Islet of Langerhans (tissue), 1 donor: ENCODE data around the gene DGKI.

Experiments used
- FAIRE-seq: peaks from one replicate; lab custom pipeline; 2011; peaks lifted over from hg19 to GRCh38; lab: Jason Lieb, UNC

Gene DGKI

GRCh38 chr7:137685433-137686164, 161.2 kb downstream of the DGKI start:
- FAIRE-seq, result no peak

- no peak for FAIRE-seq
These were observed 162.0 kb downstream of the DGKI start for GRCh38 chr7:137684776-137685175.

DNA sequence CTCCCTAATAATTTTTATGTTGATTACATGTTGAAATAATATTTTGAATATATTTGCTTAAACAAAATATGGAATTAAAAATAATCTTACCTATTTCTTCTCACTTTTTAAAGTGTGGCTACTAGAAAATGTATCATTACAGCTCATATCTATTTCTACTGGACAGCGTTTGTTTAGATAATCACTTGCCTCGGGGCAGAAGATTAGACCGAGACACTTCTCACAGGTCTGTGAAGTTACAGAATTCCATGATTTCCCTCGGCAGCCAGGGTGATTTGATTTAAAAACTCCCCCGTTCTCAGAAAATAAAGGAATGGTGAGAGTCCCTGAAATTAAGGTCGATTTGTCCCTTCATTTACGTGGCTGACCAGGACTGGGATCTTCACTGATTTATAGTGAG, 162.5 kb downstream of the DGKI start:
- no peak for FAIRE-seq

DNA sequence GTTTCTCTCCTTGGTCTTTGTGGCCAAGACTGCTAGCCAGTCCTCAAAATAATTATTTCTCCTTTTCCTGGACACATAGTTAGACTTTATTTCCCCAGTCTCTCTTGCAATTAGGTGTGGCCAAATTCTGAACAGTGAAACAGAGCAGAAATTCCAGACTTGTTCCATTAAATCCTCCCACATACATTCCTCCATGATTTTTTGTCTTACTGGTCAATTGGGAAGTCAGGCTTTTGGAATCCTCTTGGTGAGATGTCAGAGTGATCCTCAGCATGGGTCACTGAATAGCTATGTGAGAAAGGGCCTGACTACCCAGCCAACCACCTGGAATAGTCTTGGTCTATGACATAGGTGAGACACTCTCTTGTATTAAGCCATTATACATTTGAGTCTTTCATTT, 164.2 kb downstream of the DGKI start:
- no peak for FAIRE-seq

DNA sequence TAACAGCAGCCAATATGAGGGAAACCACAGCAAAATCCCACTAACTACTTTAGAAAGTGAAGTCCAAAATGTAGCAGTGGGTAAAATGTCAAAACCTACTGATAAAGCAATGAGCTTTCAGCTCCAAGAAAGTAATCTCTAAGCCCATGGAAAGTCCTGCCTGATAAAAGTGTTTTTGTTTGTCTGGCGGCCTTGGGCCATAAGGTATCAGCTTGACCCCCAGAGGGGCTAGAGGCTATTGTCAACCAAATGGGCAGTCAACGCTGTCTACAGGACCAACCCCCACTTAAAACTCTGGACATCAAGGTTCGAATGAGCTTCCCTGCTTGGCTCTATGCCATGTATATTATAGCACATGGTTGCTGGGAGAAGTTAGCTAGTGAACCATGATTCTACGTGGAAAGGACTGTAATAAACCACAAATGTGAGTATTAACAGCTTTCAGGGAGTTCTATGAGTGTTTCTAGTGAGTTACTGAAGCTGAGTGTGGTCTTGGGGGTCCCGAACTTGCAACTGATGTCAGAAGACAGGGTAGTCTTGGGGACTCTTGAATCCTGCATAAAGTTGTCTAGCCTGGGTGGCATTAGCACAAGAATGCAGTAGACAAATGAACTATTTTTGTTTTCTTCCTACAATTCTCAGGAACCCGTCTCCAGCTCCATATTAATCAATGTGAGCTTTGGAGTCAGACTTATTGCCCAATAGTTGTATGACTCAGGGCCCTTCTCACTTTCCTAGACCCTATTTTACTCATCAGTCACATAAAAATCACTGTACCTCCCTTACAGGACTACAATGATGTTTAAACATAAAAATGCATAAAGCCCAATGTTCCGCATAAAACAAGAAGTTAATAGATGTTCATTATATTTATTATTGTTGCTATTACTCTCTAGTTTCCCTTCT, 164.9 kb downstream of the DGKI start:
- no peak for FAIRE-seq

DNA sequence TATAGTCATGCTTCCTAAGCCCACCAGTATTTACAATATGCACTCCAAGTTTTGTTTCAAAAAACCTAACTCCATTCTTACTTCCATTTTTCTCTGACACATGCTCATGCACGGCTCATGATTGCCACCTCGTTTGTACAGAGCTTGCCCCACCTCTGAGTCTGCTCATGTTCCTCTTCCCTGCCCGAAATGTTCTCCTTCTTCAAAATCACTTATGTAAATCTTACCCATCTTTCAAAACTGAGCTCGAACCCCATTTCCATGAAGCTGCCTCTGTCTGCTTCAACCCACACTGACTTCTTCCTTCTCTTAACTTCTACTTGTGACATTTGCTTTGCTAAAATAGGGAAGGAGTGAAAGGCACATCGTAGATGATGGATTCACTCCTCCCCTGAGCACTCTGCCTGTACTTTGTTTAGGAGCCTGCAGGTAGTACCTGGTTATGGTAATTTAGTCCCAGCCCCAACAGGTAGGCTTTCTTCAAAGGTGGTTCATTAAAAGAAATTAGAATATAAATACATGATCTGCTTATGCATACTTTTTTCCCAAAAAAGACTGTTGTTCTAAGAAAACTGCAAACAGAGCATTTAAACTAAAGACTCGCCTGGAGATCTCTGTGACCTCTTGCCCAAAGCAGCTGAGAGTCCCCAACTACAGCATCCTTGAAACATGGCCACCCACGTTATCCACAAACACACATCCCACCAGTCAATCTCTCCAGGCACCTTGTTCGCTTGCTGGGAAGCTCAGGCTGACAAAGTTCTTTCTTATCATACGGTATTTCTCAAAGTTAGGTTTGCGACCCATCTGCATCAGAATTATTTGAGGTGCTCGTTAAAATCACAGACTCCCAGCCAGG, 172.0 kb downstream of the DGKI start:
- FAIRE-seq, result no peak

DNA sequence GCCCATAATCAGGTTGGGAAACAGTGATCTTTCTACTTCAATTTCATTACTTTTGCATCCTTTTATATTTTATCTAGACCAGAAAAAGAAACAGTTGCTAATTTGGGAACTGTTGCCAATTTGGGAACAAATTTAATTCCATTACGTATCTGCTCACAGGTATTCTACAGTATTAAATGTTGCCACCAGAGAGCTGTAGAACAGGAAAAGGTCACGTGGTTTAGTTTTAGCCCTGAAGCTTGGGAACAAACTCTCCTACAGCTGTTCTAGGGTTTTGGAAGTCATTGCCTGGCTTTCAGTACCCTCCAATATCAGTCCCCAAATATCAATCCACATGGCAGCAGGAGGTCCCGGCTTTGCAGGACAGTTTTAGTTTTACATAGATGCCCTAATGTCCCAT, 172.7 kb downstream of the DGKI start:
- FAIRE-seq, result no peak

DNA sequence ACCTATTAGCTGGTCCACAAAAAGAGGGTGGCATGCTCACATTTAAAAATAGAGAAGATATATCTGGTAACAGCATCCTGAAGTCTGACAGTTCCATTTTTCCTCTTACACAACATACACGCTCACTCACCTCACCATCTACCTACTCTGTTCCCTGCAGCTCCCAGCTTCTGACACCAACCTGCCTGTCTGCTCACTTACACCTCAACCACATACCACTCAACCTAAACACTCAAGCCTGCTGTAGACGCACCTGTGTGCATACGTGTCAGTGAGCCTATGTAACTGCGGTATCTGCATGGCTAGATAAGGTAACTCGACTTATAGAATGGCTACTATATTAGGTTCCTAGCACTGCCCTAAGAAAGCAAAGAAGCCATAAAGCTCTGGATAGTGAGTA, 174.9 kb downstream of the DGKI start:
- no peak for FAIRE-seq

DNA sequence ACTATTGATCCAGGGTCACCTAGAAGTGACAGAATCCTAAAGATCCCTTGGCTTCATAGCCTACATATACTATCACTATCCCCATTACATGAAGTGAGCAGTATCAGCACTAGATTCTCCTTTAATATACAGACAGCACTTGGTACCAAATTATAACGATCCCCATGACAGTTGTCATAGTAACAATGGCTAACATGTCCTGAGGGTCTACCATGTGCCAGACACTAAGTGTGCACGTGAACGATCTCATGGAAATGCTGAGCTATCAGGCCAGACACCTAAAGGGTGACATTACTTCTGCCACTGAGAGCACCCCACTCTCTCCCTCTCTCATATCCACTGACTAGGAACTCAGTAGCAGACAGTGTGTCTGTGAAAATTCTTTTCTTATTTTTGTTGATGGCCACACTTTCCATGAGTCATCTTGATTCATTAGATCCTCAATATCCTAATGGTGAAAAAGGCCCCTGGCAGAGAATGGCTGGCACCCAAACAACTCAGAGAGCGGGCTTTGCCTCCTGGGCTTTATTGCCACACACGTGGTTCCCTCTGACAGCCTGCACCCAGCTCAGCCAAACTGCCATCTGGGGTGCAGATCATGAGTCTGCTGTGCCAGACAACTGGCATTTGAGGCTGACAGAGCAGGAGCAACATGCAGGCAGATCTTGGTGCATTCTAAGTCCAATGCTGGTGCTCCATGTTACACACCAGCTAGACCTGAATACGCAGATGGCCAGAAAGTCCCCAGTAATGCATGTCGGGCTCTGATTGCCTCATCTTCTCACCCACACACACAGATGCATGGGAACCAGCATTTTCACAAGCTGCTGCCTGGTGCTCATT, 176.3 kb downstream of the DGKI start:
- no peak for FAIRE-seq

DNA sequence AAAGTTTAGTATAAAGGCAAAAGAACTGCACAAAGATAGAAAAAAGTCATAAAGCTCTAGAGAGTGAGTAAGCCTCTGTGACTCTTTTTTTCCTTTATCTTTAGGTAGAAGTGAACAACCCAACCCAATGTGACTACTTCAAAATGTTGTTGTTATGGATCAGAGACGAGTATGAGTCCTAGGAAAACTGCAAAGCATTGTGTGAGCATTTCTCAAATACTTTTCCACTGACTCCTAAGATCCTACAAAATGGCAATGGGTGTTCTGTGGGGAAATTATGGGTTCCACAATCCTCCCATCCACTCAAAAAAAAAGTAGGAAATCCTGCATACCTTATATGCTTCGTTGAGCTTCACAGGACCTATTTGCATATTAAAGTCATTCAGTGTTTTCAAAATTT, 177.1 kb downstream of the DGKI start:
- FAIRE-seq, result no peak

DNA sequence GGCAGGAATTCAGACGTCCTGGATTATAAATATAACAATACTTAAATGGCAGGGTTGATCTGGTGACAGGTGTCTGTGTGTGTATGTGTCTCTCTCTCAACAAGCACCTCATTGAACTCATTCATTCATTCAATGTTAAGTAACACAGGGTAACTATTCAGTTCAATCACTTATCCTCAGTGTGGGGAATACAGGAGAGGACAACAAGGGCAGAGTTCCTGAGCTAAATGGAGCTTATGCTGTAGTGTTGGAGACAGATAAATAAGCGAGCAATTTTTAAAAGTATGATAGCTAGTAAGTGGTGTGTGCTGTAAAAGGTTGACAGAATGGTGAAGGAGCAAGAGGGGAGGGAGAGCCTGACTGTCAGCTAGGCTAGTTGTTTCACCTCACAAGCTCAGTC, 178.4 kb downstream of the DGKI start:
- FAIRE-seq, result no peak

DNA sequence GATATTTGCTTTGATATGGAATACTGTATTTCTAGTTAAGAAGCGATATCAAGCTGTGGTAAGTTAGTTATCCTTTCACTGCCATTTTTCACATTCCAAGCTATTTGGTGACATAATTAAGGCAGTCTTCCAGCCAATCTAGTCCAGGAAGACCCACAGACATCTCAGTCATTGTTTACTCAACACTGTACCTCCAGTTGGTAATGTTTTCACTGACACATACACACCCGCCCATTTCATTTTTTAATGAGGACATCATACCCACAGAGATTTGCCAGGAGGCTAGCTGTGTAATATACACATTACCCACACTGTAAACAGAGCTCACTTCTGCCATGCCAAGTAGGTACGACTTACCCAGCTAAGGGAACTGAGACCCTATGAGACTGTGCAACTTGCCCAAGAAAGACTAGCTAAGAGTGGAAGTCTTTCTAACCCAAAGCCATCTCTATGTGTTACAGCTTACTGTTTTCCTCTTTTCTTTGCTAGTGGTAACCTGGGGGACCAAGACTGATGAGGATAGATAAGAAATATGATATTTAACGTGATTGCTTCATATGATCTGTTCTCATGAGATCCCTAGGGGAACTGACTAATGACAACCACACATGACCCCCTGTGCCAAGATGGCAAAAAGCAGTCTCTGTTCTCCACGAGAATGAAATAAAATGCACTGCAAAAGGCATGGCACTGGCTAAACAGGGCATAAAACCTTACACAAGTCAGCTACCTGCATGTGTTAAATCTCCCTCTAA, 179.0 kb downstream of the DGKI start:
- no peak for FAIRE-seq

DNA sequence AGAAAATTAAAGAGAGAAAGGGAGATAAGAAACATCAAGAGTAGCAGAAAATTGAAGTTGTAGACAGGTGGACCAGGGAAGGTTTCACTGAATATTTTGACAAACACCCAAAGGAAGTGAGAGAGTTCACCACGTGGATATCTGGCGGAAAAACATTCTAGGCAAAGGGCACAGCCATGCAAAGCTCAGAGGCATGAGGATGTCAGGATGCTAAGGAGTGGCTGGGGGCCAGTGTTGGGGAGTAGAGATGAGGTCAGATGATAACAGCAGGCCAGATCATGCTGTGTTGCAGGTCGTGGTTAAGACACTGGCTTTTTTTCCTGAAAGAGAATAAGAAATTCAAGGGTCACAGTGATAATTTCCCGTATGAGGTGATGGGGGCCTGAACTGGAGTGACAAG, 181.9 kb downstream of the DGKI start:
- no peak for FAIRE-seq

- FAIRE-seq, result no peak
These were observed 185.1 kb downstream of the DGKI start for GRCh38 chr7:137661634-137662033.

- FAIRE-seq, result no peak
These were observed 188.4 kb downstream of the DGKI start for GRCh38 chr7:137658190-137658900.

GRCh38 chr7:137657476-137658189, 189.1 kb downstream of the DGKI start:
- FAIRE-seq, result no peak

DNA sequence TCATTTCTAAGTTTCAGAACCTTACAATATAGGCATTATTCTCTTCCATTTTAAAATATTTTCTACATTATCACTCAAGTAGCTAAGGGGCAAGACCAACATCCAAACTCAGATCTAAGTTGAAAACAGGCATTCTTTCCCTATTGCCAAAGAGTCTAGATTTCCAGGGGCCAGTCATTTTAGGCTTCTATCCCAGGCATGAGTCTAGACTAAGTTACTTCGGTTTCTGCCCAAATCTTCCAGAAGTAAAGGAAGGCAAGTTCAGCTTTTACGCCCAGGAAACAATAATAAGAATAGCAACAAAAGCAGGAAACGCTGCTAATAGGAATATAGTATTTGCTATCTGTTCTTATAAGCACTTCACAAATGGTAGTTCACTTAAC, 189.9 kb downstream of the DGKI start:
- FAIRE-seq, result no peak

DNA sequence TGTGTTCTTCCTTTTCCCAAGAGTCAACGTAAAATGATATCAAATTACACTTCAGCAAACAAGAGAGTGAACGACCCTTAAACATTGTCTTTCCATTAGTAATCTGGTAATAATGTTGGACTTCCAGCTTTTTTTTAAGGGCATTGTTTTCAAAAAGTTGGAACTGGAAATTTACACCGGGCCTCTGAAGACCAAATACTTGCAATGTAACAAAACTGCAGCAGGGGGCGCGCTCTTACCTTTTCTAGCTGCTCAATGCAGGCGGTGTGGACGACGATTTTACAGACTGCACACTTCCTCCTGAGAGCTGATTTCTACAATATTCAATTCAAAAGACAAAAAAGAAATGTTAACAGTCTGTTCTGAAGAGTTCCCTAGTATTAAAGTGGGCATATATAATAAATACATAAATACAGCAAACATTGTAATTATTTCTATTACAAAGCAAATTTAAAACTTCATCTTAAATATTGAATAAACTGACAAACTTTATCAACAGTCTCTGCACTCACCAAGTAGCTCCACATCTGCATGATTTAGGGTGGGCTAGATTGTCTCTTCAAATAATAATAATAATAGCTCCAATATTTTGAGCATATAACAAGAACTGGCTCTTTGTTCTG, 190.4 kb downstream of the DGKI start:
- peak; percentile 72 for FAIRE-seq

DNA sequence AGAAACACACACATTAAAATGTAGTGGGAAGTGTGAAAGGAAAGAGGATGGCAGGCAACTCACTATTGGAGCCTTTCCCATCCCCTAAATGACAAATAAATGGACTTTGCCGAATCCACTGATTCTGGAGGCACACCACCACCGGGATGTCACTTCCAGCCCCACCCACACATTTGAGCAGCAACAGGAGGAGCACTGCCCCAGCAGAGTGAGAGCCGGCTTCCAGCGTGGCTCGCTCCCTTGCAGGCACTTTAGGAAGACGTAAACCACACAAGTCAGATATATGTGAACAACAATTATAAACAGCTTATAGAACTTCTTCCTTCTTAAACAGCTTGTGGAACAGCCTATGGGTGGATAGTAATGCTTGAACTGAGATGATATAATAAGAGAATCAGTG, 191.0 kb downstream of the DGKI start:
- FAIRE-seq, result no peak
